ENCODE data around the gene CXorf38. TPM values are rescaled to one million over a fixed set of nuclear protein-coding genes. Genes with fewer than 3 reads are reported as not detected.

CXorf38 gene
- total RNA-seq, 1 experiment from 2014 or later = 10.5 TPM

DNA sequence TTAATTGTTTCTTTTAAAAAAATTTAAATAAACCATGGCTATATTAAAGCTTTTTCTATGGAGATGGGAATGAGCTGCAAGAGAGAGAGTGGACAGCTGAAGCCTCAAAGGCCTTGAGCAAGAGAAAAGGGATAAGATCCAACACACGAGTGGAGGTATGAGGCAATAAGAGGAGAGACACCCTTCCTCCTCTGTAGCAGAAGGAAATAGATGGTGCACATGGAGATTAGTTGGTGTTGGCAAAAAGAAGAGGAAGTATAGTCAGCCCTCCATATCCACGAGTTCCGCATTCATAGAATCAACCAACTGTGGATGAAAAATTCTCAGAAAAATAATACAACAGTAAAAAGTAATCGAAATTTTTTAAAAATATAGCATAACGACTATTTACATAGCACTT lies 3.2 kb downstream of the CXorf38 start:
- H2BK15ac ChIP-seq (ENCODE audit: low read depth, low read length) = no peak overlapping the region
- no CpG with 5 or more reads among the region's 5 CpGs for WGBS (ENCODE audit: extremely low coverage, insufficient read length, low lambda C conversion rate)
- no peak overlapping the region for H2BK12ac ChIP-seq (ENCODE audit: insufficient read length, low read depth, low read length)
- H2BK5ac ChIP-seq (ENCODE audit: insufficient read length, low read length) = no peak overlapping the region
- H3K9ac ChIP-seq (ENCODE audit: extremely low read depth, insufficient read length, low read length) = no peak overlapping the region
- no peaks in the 10 kb centered on the region for H3K27me3 Mint-ChIP-seq (ENCODE audit: low read depth)
- peaks cover 10 to 24% of the 10 kb centered on the region in 2 experiments for H3K4me1 Mint-ChIP-seq
- no peak overlapping the region for H4K91ac ChIP-seq (ENCODE audit: insufficient read length, low read depth, low read length)
- no peak overlapping the region for H3K56ac ChIP-seq (ENCODE audit: insufficient read length, low read depth, low read length)
- H2BK120ac ChIP-seq (ENCODE audit: low read depth, low read length, poor library complexity, severe bottlenecking) = no peak overlapping the region
- H3K27ac Mint-ChIP-seq = no peak overlapping the region
- no peak for TF ChIP-seq CTCF (conservative IDR thresholded peaks at IDR 0.05)
- peaks cover 10 to 41% (median 28%) of the 10 kb centered on the region in 3 experiments for H3K36me3 Mint-ChIP-seq (ENCODE audit: insufficient read depth in 1 of 3, low read depth in 3 of 3)
- no peak overlapping the region for H2AFZ ChIP-seq (ENCODE audit: low read length)
- no peak overlapping the region for H4K5ac ChIP-seq (ENCODE audit: insufficient read length, low read depth, low read length)
- no peak overlapping the region for H3K4ac ChIP-seq (ENCODE audit: low read depth, low read length)
- H3K4me1 ChIP-seq (ENCODE audit: insufficient read depth, low read length) = no peaks in the 10 kb centered on the region
- no peak overlapping the region for H3K27ac ChIP-seq (ENCODE audit: insufficient read length, low read depth, low read length)
- DNase-seq = no peak
- no peaks in the 10 kb centered on the region for H3K23me2 ChIP-seq (ENCODE audit: insufficient read length, low read depth, low read length, poor library complexity, severe bottlenecking)
- H3K18ac ChIP-seq (ENCODE audit: insufficient read length, low read depth, low read length) = no peak overlapping the region
- no peak overlapping the region for H3K4me2 ChIP-seq (ENCODE audit: insufficient read depth, insufficient read length, low read length)
- no peaks in the 10 kb centered on the region for H3K79me1 ChIP-seq (ENCODE audit: insufficient read depth, low read depth, low read length, poor library complexity, severe bottlenecking)
- H3K4me3 Mint-ChIP-seq = no peak overlapping the region; a peak in 1 of 5 replicates
- H3K9me3 Mint-ChIP-seq = peaks cover 54 to 60% of the 10 kb centered on the region in 2 experiments
- H2BK20ac ChIP-seq (ENCODE audit: low read depth, low read length, poor library complexity, severe bottlenecking) = no peak overlapping the region
- H3T11ph ChIP-seq (ENCODE audit: low read length) = no peak overlapping the region
- H3K27me3 ChIP-seq (ENCODE audit: insufficient read depth, low read length) = no peaks in the 10 kb centered on the region
- no peak overlapping the region for H4K8ac ChIP-seq (replicated peaks; ENCODE audit: insufficient read length, low read depth, low read length)
- H3K23ac ChIP-seq (ENCODE audit: insufficient read length, low read depth, low read length) = no peak overlapping the region
- no peak overlapping the region for H3K14ac ChIP-seq (ENCODE audit: insufficient read depth, low read length)
- H3K79me2 ChIP-seq (ENCODE audit: insufficient read depth, low read length) = peaks cover 7% of the 10 kb centered on the region; the same call in 1 of the 2 replicates
- no peaks in the 10 kb centered on the region for H4K20me1 ChIP-seq (ENCODE audit: control insufficient read depth, insufficient read depth, insufficient read length)
- no peak overlapping the region for H2AK5ac ChIP-seq (ENCODE audit: insufficient read length, low read length)
- no peaks in the 10 kb centered on the region for H3K9me3 ChIP-seq (ENCODE audit: control insufficient read depth, low read depth, low read length)
